BLaER1 treated with 17β-estradiol and CSF1 and Interleukin-3, amounts not matched to agents 10 nM and 100 nM (cell line): ENCODE results near the gene EXOC2.

Source experiments
- H3K27ac ChIP-seq, 11 experiments: shearing (Covaris generic); formaldehyde crosslinking; 2 replicates each; pipeline ENCODE4 v1.8.1; 2022
- H3K27me3 ChIP-seq, 11 experiments: shearing (Covaris generic); formaldehyde crosslinking; 2 replicates each; pipeline ENCODE4 v1.8.1; 2022
- H3K36me3 ChIP-seq, 11 experiments: shearing (Covaris generic); formaldehyde crosslinking; 2 replicates each; pipeline ENCODE4 v1.8.1; 2022
- H3K4me1 ChIP-seq, 10 experiments: shearing (Covaris generic); formaldehyde crosslinking; 2 replicates each; pipeline ENCODE4 v1.8.1; 2022
- H3K4me2 ChIP-seq, 11 experiments: shearing (Covaris generic); formaldehyde crosslinking; 2 replicates each; pipeline ENCODE4 v1.8.1; 2022
- H3K4me3 ChIP-seq, 10 experiments: shearing (Covaris generic); formaldehyde crosslinking; 2 replicates each; pipeline ENCODE4 v1.8.1; 2022
- H3K9ac ChIP-seq, 11 experiments: shearing (Covaris generic); formaldehyde crosslinking; 2 replicates each; pipeline ENCODE4 v1.8.1; 2022
- H3K9me3 ChIP-seq, 11 experiments: shearing (Covaris generic); formaldehyde crosslinking; replicated peaks in 1 of 11; 2 replicates each; pipeline ENCODE4 v1.8.1; 2022
- H4K20me1 ChIP-seq, 11 experiments: shearing (Covaris generic); formaldehyde crosslinking; 2 replicates each; pipeline ENCODE4 v1.8.1; 2022
- Cebpa-rat ChIP-seq, 11 experiments: shearing (Covaris generic); IDR thresholded peaks; 2 replicates each; pipeline ENCODE4 v1.8.1; 2022

Gene EXOC2

DNA sequence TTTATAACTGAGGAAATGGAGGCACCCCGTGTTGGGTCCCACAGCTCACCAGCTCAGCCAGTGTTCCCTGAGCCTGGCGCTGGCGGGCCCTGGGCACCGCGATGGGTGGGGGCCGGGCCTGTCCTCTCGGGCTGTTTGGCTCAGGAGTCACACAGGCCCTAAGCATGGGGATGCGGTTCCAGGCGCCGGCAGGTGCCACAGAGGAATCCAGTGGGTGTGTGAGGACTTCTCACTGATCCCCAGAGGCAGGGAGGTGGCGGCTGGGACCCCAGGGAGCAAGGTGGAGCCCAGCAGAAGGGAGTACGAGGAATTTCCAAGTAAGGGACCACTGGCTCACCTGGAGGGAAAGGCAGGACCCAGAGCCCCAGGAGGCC is 243.9 kb downstream of the EXOC2 start:
- TF ChIP-seq Cebpa-rat (IDR thresholded peaks at IDR 0.05): no peak
- H3K4me1 ChIP-seq: peaks cover 28 to 53% (median 36%) of the 10 kb centered on the region in 10 experiments
- H3K4me3 ChIP-seq: no peak overlapping the region
- H3K27ac ChIP-seq: no peak overlapping the region
- no peaks in the 10 kb centered on the region for H3K27me3 ChIP-seq
- H3K4me2 ChIP-seq: no peak overlapping the region
- H3K36me3 ChIP-seq: no peaks in the 10 kb centered on the region
- H4K20me1 ChIP-seq: no peaks in the 10 kb centered on the region
- no peak overlapping the region for H3K9ac ChIP-seq
- H3K9me3 ChIP-seq: peaks cover 0 to 22% (median 18%) of the 10 kb centered on the region in 11 experiments; a peak in 14 of 22 replicates

DNA sequence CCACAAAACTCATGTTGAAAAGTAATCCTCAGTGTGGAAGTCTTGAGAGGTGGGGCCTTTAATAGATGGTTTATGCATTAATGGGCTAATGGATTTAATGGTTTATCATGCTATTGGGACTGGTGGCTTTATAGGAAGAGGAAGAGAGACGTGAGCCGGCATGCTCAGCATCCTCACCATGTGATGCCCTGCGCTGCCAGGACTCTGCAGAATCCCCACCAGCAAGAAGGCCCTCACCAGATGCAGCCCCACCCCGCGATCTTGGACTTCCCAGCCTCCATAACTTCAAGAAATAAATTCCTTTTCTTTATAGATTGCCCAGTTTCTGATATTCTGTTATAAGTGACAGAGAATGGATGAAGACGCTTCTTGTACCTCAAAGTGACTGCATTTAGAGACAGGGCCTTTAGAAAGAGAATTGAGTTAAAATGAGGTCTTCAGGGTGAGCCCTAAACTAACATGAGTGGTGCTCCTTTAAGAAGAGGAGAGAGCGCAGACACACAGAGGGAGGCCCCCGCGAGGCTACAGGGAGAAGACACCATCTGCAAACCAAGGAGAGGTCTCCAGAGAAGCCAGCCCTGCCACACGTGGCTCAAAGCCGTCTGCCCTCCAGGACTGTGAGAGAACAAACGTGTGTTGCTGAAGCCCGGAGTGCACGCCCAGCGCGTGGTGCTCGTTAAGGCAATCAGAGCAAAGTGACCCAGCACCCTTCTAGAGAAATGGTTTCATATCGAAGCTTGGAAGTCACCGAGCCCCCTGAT is 244.5 kb downstream of the EXOC2 start:
- TF ChIP-seq Cebpa-rat (IDR thresholded peaks at IDR 0.05): no peak
- no peaks in the 10 kb centered on the region for H3K27me3 ChIP-seq

DNA sequence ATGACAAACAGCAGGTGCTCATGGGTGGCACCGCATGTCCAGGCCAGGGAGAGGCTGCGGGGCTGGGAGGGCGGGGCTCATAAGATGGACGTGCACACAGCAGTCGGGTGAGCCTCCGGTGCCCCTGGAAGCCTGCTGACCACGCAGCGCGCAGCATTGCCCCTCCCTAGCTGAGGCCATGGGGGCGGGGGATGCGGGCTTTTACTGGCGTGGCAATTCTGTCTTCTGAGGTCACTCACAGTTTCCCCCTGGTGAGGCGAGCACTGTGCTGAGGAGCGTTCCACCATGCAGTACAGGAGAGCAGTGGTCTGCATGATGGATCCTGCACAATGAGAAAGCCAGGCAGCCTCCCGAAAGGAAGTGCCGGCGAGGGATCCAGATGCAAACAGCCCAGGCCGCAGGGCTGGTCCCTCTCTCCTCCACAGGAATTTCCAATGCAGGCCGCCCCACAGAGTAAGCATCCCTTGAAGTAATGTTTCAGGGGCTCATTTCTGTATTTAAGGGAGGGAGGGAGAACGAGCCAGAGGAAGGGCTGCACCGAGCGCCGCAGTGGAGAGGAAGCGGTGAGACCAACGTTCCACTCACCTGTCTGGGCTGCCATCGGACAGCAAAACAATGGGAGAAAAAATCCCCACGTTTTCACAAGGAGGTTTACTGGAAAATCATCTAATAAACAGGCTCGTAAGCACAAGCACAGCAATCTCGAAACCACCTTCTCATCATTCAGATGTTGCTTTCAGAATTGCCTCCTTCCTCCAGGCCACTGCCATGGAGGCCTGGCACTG is 245.4 kb downstream of the EXOC2 start:
- peaks cover 28 to 55% (median 38%) of the 10 kb centered on the region in 10 experiments for H3K4me1 ChIP-seq
- H3K9me3 ChIP-seq: peaks cover 0 to 22% (median 18%) of the 10 kb centered on the region in 11 experiments; a peak in 14 of 22 replicates
- no peak overlapping the region for H3K4me3 ChIP-seq
- H3K27ac ChIP-seq: no peak overlapping the region
- no peaks in the 10 kb centered on the region for H3K36me3 ChIP-seq
- H3K27me3 ChIP-seq: no peaks in the 10 kb centered on the region
- no peak for TF ChIP-seq Cebpa-rat (IDR thresholded peaks at IDR 0.05)
- H3K4me2 ChIP-seq: peak overlapping the region in 10 of 11 experiments; percentile 57 to 82 (median 70); a peak in 16 of 22 replicates
- H3K9ac ChIP-seq: no peak overlapping the region
- H4K20me1 ChIP-seq: no peaks in the 10 kb centered on the region

More for the DNA sequence above, 244.5 kb downstream of the EXOC2 start:
- Histone ChIP-seq H3K4me1 (peaks cover 28 to 57% (median 38%) of the 10 kb centered on the region in 10 experiments), H3K27ac (no peak overlapping the region), H3K36me3 (no peaks in the 10 kb centered on the region), H3K4me2 (0 out of 22 replicates have a peak overlapping the region, but pooled peaks of 1 of the 11 experiments have one; percentile 26), H3K9ac (no peak overlapping the region), H4K20me1 (no peaks in the 10 kb centered on the region), H3K9me3 (peaks cover 0 to 22% (median 18%) of the 10 kb centered on the region in 11 experiments; a peak in 14 of 22 replicates), H3K4me3 (no peak overlapping the region)

DNA sequence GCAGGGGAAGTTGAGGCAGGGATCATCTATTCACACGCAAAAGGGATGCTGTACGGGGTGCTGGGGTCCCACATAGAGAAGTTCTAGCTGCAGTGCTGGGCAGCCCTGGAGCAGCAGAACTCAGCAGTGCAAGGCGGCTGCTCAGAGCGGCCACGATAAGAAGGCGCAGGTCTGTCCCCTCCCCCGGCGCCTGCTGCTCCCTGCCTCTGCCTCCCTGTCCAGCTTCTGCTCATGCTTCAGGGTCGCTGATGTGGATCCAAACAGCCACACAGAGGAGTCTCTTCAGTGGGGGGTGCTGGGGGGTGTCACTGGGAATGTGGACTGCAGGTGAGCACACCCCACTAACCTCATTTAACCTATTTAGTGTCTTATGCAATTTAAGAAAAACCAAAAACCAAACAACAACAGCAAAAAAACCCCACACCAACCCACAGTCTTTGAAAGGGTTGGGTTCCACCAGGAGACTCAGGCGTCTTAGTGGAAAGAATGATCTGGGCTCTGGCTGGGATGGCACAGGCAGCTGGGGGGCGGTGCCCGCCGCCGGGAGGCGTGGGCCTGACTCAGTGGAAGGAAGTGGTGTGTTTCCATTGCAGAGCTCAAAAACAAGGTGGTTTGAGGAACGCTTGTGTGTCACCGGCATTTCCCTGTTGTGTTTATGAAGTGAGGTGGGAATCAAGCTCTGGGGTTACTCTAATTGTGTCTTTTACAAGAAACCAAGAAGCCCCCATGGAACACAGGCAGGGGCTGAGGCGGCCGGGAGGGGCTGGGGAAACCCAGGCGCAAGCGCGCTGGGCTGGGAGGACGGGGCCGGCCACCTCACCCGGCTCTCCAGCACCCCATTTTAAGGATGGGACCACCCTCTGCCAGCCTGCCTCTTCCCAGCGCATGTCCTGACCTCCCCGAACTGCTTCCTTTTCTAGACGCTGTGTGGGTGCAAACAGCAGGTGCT is 246.2 kb downstream of the EXOC2 start:
- peaks cover 0 to 22% (median 18%) of the 10 kb centered on the region in 11 experiments; a peak in 14 of 22 replicates for H3K9me3 ChIP-seq
- H3K4me2 ChIP-seq: peak overlapping the region; percentile 57 to 82 (median 70)
- peak overlapping the region in 2 of 11 experiments; percentile 21 to 41; a peak in 2 of 22 replicates for H3K27ac ChIP-seq
- no peak overlapping the region for H3K4me3 ChIP-seq
- H3K9ac ChIP-seq: no peak overlapping the region; a peak in 1 of 22 replicates
- no peak for TF ChIP-seq Cebpa-rat (IDR thresholded peaks at IDR 0.05)
- no peaks in the 10 kb centered on the region for H4K20me1 ChIP-seq
- peaks cover 28 to 53% (median 38%) of the 10 kb centered on the region in 10 experiments for H3K4me1 ChIP-seq
- no peaks in the 10 kb centered on the region for H3K27me3 ChIP-seq
- no peaks in the 10 kb centered on the region for H3K36me3 ChIP-seq

GRCh38 chr6:445571-446417 is 247.1 kb downstream of the EXOC2 start:
- Histone ChIP-seq H3K36me3 (no peaks in the 10 kb centered on the region), H4K20me1 (no peaks in the 10 kb centered on the region), H3K9me3 (peaks cover 0 to 20% (median 15%) of the 10 kb centered on the region in 11 experiments; a peak in 13 of 22 replicates), H3K9ac (peak overlapping the region in 3 of 11 experiments; percentile 9 to 20 (median 18); a peak in 4 of 22 replicates), H3K4me1 (peaks cover 28 to 53% (median 38%) of the 10 kb centered on the region in 10 experiments), H3K27ac (peak overlapping the region in 6 of 11 experiments; percentile 10 to 59 (median 33); a peak in 6 of 22 replicates), H3K4me2 (peak overlapping the region; percentile 57 to 82 (median 70)), H3K4me3 (no peak overlapping the region), H3K27me3 (no peaks in the 10 kb centered on the region)
- TF ChIP-seq Cebpa-rat (IDR thresholded peaks at IDR 0.05): no peak

DNA sequence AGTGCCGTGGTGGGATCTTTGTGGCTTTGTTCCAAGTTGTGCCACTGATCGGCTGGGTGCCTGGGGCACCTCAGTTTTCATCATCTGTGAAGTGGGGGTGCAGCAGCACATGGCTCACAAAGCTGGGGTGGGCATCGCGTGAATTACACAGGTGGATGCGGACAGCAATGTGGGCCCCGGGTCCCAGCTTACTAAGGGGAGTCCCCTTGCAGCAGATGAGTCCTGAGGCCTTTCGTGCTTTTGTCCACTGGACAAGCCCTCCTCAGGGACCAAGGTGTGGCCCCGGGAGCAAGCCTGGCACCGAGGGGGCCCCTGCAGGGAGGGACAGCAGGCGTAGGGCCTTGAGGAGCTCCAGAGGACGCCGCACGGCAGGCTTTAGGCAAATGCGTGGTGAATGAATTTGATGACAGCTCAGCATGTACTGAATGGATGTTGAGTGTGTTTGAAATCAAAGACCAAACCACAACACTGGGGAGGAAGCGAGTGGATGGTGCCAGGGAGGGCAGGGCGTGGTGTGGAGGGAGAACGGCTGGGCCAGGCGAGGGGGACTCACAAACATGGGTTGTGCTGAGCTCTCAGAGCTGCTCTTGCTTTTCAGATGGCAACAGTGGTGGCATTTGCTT is 248.2 kb downstream of the EXOC2 start:
- Histone ChIP-seq H3K9me3 (peaks cover 0 to 12% (median 8%) of the 10 kb centered on the region in 11 experiments; a peak in 12 of 22 replicates), H3K27ac (peak overlapping the region in 5 of 11 experiments; percentile 10 to 59 (median 39); a peak in 6 of 22 replicates), H3K4me3 (no peak overlapping the region), H3K4me2 (peak overlapping the region; percentile 57 to 82 (median 70)), H3K27me3 (no peaks in the 10 kb centered on the region), H3K4me1 (peaks cover 28 to 53% (median 38%) of the 10 kb centered on the region in 10 experiments), H3K36me3 (no peaks in the 10 kb centered on the region), H3K9ac (peak overlapping the region in 4 of 11 experiments; percentile 9 to 22 (median 19); a peak in 3 of 22 replicates), H4K20me1 (no peaks in the 10 kb centered on the region)
- TF ChIP-seq Cebpa-rat (IDR thresholded peaks at IDR 0.05): no peak

DNA sequence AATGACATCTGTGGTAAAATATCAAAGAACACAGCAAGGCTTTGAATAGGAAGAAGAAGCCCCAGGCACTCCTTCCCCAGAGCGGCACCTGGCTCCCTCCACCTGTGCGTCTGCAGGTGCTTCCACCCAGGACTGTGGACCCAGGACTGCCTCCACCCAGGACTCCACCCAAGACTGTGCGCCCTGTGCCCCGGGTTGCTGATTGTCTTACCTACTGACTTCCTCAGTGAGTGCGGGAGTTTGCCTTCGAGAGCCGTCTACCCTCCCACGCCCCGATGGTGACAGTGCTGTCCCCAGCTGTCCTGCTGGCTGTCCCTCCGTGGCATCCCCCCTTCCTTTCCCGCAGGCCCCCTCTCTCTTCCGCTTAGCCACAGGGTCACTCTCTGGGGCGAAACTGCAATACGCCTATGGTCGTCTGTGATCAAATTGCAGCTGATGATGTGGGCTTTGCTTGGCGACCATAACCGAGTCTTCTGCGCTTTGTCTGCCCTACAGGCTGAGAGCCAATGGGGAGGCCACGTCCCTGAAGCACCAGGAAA is 249.2 kb downstream of the EXOC2 start:
- H3K9me3 ChIP-seq: peaks cover 0 to 1% (median 0%) of the 10 kb centered on the region in 11 experiments; a peak in 2 of 22 replicates
- peaks cover 28 to 50% (median 38%) of the 10 kb centered on the region in 10 experiments for H3K4me1 ChIP-seq

More for the DNA sequence above, 249.2 kb downstream of the EXOC2 start:
- Histone ChIP-seq H3K36me3 (no peaks in the 10 kb centered on the region), H3K4me2 (peak overlapping the region in 4 of 11 experiments; percentile 66 to 70 (median 68); a peak in 4 of 22 replicates), H3K4me3 (no peak overlapping the region), H3K27ac (no peak overlapping the region), H3K27me3 (no peaks in the 10 kb centered on the region; a peak in 1 of 22 replicates), H4K20me1 (no peaks in the 10 kb centered on the region), H3K9ac (no peak overlapping the region)
- TF ChIP-seq Cebpa-rat (IDR thresholded peaks at IDR 0.05): no peak
